ENCODE data around the gene ZNF224.
"Not testable (repeated sequence)": the region's sequence is repeated elsewhere in the genome, so short reads cannot be mapped to it uniquely, and the experiment has no call there.

The ZNF224 gene

GRCh38 chr19:44093931-44094765 lies at the start of gene ZNF224:
Gene ZNF224, plus strand, starts transcription at chr19:44094361. Its CDS starts 3,513 bp downstream, at chr19:44097874.
- peak; percentile 69 for DNase-seq (ENCODE audit: low read depth)

GRCh38 chr19:44050740-44051649 lies 43.2 kb upstream of the ZNF224 start:
- DNase-seq (ENCODE audit: low read depth), result no peak

GRCh38 chr19:44051650-44052402 lies 42.3 kb upstream of the ZNF224 start, which contains the start of gene ZNF223:
Gene ZNF223, plus strand, starts transcription at chr19:44052036. Its CDS starts 3,141 bp downstream, at chr19:44055177.
- DNase-seq (ENCODE audit: low read depth), result peak; percentile 38

DNA sequence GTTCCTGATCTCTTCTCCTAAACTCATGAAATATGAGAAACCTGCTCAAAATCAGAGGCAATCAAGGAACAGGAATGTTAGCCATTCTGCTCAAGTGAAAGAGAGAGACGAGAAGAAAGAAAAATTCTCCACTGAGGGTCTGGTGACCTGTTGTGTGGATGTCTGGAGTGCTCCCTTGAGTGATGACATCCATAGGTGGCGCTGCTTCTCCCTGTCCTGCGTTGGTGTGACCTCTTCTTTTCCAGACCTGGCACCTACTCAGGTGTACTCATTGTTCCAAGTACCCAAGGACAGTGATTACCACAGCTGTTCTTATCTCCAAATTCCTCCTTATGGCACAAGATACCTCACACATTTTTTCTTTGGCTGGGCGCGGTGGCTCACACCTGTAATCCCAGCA lies 38.3 kb upstream of the ZNF224 start:
- no peak for DNase-seq (ENCODE audit: low read depth)

DNA sequence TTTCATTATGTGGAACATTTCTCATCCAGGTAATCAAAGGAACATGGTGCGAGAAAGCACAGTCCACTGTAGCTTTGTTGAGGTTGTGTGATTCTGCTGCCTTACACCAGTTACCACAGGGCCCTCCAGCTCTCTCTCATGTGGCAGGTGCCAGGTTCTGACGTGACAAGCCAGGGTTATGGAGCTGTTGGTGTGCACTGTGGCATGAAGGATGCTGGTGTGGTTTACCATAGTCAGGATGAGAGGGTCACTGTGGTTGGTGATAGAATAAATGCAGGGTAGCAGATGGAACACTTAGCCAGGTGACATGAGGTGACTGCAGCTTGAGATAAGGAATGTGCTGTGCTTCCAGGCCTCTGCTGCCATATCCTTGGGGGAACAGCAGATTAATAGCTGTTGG lies 34.9 kb upstream of the ZNF224 start:
- no peak for DNase-seq (ENCODE audit: low read depth)

- no peak for DNase-seq (ENCODE audit: low read depth)
Measured at GRCh38 chr19:44061038-44061437, 33.1 kb upstream of the ZNF224 start.

- DNase-seq (ENCODE audit: low read depth), result no peak
Measured at GRCh38 chr19:44066305-44066704, 27.9 kb upstream of the ZNF224 start.

DNA sequence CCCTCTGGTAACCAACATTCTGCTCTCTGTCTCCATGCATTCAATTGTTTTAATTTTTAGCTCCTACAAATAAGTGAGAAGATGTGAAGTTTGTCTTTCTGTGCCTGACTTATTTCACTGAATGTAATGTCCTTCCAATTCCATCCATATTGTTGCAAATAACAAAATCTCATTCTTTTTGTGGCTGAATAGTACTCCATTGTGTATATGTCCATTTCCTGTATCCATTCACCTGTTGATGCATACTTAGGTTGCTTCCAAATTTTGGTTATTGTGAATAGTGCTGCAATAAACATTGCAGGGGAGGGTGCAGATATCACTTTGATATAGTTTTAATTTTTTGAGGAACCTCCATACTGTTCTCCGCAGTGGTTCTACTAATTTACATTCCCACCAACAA lies 24.7 kb upstream of the ZNF224 start:
- no peak for DNase-seq (ENCODE audit: low read depth)

- DNase-seq (ENCODE audit: low read depth), result peak; percentile 68
Measured at GRCh38 chr19:44071824-44072542, 22.2 kb upstream of the ZNF224 start, which contains the start of gene ZNF284. Gene ZNF284, plus strand, starts transcription at chr19:44072159. Its CDS starts 4,231 bp downstream, at chr19:44076390.

DNA sequence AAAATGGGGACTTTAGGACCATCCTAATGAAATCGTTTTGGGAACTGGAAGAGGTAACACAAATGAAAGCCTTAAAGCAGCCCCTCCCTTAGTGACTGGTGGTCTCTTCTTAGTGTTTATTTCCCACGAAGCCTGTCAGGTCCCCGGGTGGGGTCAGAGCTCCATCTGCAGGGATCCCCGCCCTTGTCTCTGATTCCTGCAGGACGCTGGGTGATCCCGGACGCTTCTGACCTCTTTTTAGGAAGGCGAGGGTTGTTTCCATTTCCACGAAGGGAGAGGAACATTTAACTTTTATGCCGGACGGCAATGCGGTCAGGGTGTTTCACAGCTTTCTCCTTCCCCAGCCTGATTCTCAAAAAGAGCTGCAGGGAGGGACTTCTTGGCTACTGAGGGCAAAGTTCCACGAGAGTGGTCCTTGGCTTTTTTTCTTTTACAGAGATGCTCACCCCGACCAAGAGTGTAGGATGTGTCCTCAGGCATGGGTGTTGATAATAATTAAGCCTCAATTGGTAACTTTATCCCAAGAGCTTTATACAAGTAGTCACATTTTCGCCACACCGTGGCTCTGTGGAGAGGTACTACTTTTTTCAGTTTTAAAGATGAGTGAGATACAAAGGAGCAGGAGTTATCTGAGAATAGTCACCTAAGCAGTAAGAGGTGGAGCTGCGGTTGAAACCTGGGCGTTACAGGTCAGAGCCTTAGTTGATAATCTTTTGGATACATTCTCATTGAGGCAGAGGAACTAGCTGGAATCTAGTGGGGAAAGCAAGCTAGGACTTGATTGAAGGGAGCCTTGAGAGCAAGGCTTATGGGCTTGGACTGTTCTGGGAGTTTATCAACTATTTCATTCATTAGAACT lies 21.4 kb upstream of the ZNF224 start:
- DNase-seq (ENCODE audit: low read depth), result no peak

GRCh38 chr19:44076325-44076724 lies 17.8 kb upstream of the ZNF224 start:
- no peak for DNase-seq (ENCODE audit: low read depth)

DNA sequence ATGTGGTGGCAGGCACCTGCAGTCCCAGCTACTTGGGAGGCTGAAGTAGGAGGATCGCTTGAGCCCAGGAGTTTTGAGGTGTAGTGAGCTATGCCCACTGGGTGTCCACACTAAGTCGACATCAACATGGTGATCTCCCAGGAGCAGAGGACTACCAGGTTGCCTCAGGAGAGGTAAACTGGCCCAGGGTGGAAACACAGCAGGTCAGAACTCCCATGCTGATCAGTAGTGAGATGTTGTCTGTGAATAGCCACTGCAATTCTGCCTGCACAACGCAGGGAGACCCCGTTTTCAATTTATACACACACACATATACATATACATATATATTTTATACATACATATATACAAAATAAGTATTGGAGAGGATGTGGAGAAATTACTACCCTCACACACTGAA lies 2.1 kb upstream of the ZNF224 start:
- DNase-seq (ENCODE audit: low read depth), result no peak

- no peak for DNase-seq (ENCODE audit: low read depth)
Measured at GRCh38 chr19:44107751-44108150, 13.6 kb downstream of the ZNF224 start.

- no peak for DNase-seq (ENCODE audit: low read depth)
Measured at GRCh38 chr19:44109458-44109857, 15.3 kb downstream of the ZNF224 start.

DNA sequence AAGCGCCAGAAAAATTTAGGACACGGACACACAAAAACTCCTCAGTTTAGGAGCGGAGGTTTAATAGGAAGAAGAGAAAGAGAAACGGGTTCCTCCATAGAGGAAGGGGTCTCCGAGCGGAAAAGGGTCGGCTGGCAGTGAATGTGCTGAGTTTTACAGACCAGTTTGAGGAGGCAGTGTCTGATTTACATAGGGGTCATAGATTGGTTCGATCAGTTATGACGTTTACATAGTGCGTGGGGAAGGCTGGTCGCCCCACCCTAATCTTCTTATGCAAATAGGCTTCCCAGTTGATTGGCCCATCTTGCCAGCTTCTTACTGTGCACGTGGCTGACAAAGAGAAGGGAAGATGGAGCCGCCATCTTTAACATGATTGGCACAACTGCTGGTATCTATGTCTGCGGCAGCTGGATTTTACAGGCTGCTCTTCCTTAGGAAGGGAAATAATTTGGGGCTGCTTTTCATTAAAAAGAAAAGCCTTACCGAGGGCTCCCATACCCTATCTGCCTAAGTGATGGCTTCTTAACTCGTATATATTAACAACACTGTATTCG lies 17.8 kb downstream of the ZNF224 start:
- DNase-seq (ENCODE audit: low read depth), result no peak

DNA sequence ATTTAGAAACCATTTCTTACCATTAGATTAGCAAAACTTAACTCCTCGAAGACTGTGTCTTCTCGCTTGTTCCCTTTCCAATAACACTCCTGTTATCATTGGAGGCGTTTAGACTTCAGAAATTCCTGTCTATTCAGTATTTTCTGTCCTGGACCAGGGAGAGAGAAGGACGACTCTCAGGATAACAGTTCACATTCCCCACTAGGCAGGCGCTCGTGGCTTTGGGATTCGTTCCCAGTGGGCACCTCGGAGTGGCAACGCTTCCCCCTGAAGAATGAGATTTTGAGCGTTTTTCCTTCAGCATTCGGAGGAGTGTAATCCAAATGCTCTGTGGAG lies 18.6 kb downstream of the ZNF224 start:
- DNase-seq (ENCODE audit: low read depth), result no peak

GRCh38 chr19:44113138-44113783 lies 19.1 kb downstream of the ZNF224 start, which contains the start of gene ZNF225:
Gene ZNF225, plus strand, starts transcription at chr19:44113399. Its CDS starts 2,429 bp downstream, at chr19:44115828.
- DNase-seq (ENCODE audit: low read depth), result peak; percentile 65

DNA sequence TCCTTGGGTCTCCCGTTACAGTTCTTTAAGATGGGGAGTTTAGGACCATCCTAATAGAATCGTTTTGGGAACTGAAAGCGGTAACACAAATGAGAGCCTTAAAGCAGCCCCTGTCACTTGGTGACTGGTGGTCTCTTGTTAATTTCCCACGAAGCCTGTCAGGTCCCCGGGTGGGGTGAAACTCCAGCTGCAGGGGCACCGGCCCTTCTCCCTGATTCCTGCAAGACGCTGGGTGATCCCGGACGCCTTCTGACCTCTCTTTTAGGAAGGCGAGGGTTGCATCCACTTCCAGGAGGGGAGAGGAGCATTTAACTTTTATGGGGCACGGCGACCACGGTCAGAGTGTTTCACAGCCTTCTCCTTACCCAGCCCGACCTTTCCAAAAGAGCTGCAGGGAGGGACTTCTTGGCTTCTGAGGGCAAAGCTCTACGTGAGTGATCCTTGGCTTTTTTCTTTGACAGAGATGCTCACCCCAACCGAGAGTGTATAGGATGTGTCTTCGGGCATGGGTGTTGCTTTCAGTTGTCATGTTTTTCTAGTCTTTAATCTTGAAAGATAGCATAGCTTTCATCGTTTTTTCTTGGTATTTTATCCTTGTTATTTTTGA lies 19.7 kb downstream of the ZNF224 start:
- no peak for DNase-seq (ENCODE audit: low read depth)

- not testable (repeated sequence) for DNase-seq (ENCODE audit: low read depth)
Measured at GRCh38 chr19:44121162-44121561, 27.0 kb downstream of the ZNF224 start.
